ENCODE results near the gene ZCCHC17.

ZCCHC17 gene

GRCh38 chr1:31408788-31409318 is 112.0 kb downstream of the ZCCHC17 start:
- Histone ChIP-seq H2AFZ (ENCODE audit: low read length, unreplicated experiment) (no peak overlapping the region), H3K4me1 (ENCODE audit: control insufficient read depth, insufficient read depth, low read length, unreplicated experiment) (peaks cover 33% of the 10 kb centered on the region), H3K79me2 (ENCODE audit: control insufficient read depth, insufficient read depth, low read length, unreplicated experiment) (peaks cover 7% of the 10 kb centered on the region), H3K4me3 (ENCODE audit: low read depth, low read length) (no peak overlapping the region), H3K27ac (ENCODE audit: low read depth, low read length) (no peak overlapping the region), H3K27me3 (ENCODE audit: insufficient read depth, low read length) (no peaks in the 10 kb centered on the region), H3K36me3 (ENCODE audit: insufficient read depth, low read length) (no peaks in the 10 kb centered on the region)

DNA sequence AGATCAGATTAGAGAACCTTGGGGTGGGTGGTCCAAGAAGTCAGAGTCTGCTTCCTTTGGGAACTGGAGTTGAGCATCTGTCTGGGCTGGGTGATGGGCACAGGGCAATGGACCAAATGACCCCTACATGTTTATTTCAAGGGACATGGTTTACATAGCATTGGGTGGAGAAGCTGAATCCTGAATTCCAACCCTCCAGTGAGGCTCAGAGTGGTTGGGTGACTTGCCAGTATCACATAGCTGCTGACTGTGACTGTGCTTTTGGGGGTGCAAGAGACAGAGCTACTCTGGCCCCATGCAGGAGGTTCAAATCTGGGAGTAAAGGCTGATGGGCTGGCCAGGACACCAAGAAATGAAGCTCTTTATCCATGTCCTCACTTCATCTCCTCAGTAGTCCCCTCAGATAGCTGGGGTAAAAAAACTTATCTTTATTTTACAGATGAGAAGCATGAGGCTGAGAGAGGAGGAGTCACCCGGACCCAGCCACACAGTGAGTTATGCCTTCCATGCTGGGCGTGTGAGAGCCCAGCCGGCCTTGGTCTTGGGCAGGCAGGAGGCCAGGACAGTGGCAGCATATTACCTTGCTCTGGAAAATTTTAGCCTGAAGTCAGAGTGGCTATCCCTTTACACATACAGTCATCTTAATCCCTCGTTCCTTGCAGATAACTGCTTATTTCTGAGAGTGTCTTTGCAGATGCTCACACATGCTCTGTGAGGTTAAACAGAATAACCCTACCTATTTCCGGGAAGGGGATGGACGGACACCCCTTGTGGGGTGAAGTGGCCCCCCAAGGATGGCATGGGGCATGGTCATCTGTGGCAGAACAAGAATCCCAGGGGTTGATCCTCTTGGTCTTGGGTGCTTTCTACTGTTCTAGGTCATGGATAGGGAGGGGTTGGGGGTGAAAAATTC is 113.4 kb downstream of the ZCCHC17 start:
- H3K27me3 ChIP-seq (ENCODE audit: insufficient read depth, low read length) = no peaks in the 10 kb centered on the region
- peaks cover 20% of the 10 kb centered on the region for H3K79me2 ChIP-seq (ENCODE audit: control insufficient read depth, insufficient read depth, low read length, unreplicated experiment)
- no peak overlapping the region for H3K27ac ChIP-seq (ENCODE audit: low read depth, low read length)
- peak overlapping the region; percentile 15; the same call in 1 of the 2 replicates for H3K4me3 ChIP-seq (ENCODE audit: low read depth, low read length)
- H2AFZ ChIP-seq (ENCODE audit: low read length, unreplicated experiment) = no peak overlapping the region
- H3K36me3 ChIP-seq (ENCODE audit: insufficient read depth, low read length) = no peaks in the 10 kb centered on the region
- H3K4me1 ChIP-seq (ENCODE audit: control insufficient read depth, insufficient read depth, low read length, unreplicated experiment) = peaks cover 41% of the 10 kb centered on the region

GRCh38 chr1:31410871-31411270 is 114.0 kb downstream of the ZCCHC17 start:
- peak overlapping the region; percentile 15; the same call in 1 of the 2 replicates for H3K4me3 ChIP-seq (ENCODE audit: low read depth, low read length)
- peaks cover 48% of the 10 kb centered on the region for H3K4me1 ChIP-seq (ENCODE audit: control insufficient read depth, insufficient read depth, low read length, unreplicated experiment)
- H3K27ac ChIP-seq (ENCODE audit: low read depth, low read length) = no peak overlapping the region
- H3K27me3 ChIP-seq (ENCODE audit: insufficient read depth, low read length) = no peaks in the 10 kb centered on the region
- H2AFZ ChIP-seq (ENCODE audit: low read length, unreplicated experiment) = no peak overlapping the region
- no peaks in the 10 kb centered on the region for H3K36me3 ChIP-seq (ENCODE audit: insufficient read depth, low read length)
- peaks cover 26% of the 10 kb centered on the region for H3K79me2 ChIP-seq (ENCODE audit: control insufficient read depth, insufficient read depth, low read length, unreplicated experiment)

DNA sequence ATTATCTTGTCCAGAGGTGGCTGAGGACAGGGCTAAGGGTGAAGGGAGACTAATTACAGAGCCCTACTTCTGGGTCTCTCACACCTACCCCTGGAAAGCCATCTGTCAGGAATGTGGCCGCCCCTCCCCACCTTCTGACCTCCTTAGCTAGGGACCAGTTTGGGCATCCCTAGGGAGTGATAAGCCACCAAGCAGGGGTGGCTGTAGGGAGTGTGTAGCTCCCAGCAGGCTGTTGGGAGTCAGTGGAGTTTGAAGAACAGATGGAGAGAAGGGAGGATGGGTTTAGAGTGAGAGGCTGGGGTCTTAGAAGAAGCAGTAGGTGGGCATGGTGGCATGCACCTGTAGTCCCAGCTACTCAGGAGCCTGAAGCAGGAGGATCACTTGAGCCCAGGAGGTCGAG is 115.4 kb downstream of the ZCCHC17 start:
- Histone ChIP-seq H3K79me2 (ENCODE audit: control insufficient read depth, insufficient read depth, low read length, unreplicated experiment) (peaks cover 35% of the 10 kb centered on the region), H2AFZ (ENCODE audit: low read length, unreplicated experiment) (no peak overlapping the region), H3K4me1 (ENCODE audit: control insufficient read depth, insufficient read depth, low read length, unreplicated experiment) (peaks cover 56% of the 10 kb centered on the region), H3K36me3 (ENCODE audit: insufficient read depth, low read length) (no peaks in the 10 kb centered on the region), H3K27ac (ENCODE audit: low read depth, low read length) (no peak overlapping the region), H3K4me3 (ENCODE audit: low read depth, low read length) (peak overlapping the region; percentile 92; the same call in 1 of the 2 replicates), H3K27me3 (ENCODE audit: insufficient read depth, low read length) (no peaks in the 10 kb centered on the region)

DNA sequence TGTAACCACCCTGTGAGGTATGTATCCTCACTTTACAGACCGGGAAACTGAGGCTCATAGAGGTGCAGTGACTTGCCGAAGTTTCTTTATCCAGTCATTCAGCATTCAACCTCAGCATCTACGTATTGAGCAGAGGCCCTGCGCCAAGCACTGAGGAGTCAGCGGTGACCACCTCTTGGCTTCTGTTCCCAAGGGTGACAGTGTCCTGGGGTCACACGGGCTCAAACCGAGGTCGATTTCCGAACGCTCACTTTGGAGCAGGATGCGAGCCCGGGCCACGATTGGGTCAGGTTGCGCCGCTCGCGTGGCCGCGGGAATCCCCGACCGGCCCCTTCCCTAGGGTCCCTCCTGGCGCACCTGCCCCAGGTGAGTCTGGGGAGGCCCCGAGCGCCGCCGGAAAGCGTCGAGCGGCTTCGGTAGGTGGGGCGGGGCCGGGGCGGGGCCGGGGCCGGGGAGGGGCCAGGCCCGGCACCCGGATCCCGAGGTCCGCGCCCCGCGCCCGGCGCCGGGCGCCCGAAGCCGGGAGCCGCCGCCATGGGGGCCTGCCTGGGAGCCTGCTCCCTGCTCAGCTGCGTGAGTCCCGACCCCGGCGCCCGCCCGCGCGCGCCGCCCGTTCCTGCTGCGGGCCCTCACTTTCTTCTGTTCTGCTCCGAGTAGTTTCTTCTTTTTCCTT is 116.0 kb downstream of the ZCCHC17 start, which contains the start of gene SERINC2:
Gene SERINC2, plus strand, starts transcription at position 482 of the 673 bp plus-strand sequence. Its CDS starts 53 bp downstream, at position 535.
- peak within 1 kb of the TSS; percentile 26; the same call in 1 of the 2 replicates for H3K27ac ChIP-seq (ENCODE audit: low read depth, low read length)
- H3K27me3 ChIP-seq (ENCODE audit: insufficient read depth, low read length) = no peaks in the 10 kb centered on the region
- no peaks in the 10 kb centered on the region for H3K36me3 ChIP-seq (ENCODE audit: insufficient read depth, low read length)
- peaks cover 61% of the 10 kb centered on the region for H3K4me1 ChIP-seq (ENCODE audit: control insufficient read depth, insufficient read depth, low read length, unreplicated experiment)
- peaks cover 39% of the 10 kb centered on the region for H3K79me2 ChIP-seq (ENCODE audit: control insufficient read depth, insufficient read depth, low read length, unreplicated experiment)
- peak within 1 kb of the TSS; percentile 92 for H3K4me3 ChIP-seq (ENCODE audit: low read depth, low read length)
- peak within 1 kb of the TSS; percentile 86 for H2AFZ ChIP-seq (ENCODE audit: low read length, unreplicated experiment)

DNA sequence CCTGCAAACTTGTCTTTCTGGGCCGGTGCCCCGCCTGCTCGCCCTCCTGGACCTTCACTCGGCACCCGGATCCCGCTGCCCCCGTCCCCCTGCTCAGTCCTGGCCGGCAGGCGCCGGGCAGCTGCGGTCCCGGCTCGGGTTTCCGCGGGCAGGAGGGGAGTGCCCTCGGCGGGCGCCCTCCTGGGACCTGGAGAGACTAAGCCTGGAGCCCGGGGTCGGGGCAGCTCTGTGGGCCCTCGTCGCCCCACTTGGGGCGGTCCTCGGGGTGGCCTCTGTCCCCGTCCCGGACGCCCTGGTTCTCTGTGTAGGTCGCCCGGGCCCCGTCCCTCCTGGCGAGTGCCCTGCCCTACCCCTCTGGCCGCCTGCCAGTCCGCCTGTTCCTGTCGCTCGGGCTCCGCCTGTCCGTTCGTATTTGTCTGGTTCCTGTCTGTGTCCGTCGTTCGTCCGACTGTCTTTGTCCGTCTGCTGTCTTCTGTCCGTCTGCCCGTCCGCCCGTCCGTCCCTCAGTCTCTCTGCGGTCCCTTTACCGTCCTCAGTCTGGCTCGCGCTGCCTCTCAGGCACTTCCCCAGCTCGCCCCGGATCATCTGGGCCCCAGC is 116.7 kb downstream of the ZCCHC17 start:
- Histone ChIP-seq H3K4me1 (ENCODE audit: control insufficient read depth, insufficient read depth, low read length, unreplicated experiment) (peaks cover 61% of the 10 kb centered on the region), H3K36me3 (ENCODE audit: insufficient read depth, low read length) (no peaks in the 10 kb centered on the region), H3K27ac (ENCODE audit: low read depth, low read length) (peak overlapping the region; percentile 26; the same call in 1 of the 2 replicates), H3K4me3 (ENCODE audit: low read depth, low read length) (peak overlapping the region; percentile 92), H2AFZ (ENCODE audit: low read length, unreplicated experiment) (peak overlapping the region; percentile 86), H3K27me3 (ENCODE audit: insufficient read depth, low read length) (no peaks in the 10 kb centered on the region), H3K79me2 (ENCODE audit: control insufficient read depth, insufficient read depth, low read length, unreplicated experiment) (peaks cover 39% of the 10 kb centered on the region)

All from ACC112 (cell line).